Measurements from ENCODE around the gene TRIP4. TPM values are rescaled to one million over a fixed set of nuclear protein-coding genes. Genes with fewer than 3 reads are reported as not detected.

The TRIP4 gene
- total and polyA plus RNA-seq, 2 of the 8 experiments (the other 6 are each of a cell fraction or from before 2014, with no cell fraction given) = 6.2 to 18.9 TPM

- H2BK5ac ChIP-seq (ENCODE audit: low read depth, low read length) = no peak overlapping the region
- H3K23me2 ChIP-seq (ENCODE audit: low read depth, low read length) = peaks cover 2% of the 10 kb centered on the region; the same call in 1 of the 2 replicates
- ChIA-PET POLR2A (ENCODE audit: partially characterized antibody) (interaction anchor here (1.8 kb wide), 1 partner anchor 13 kb away, joined by 6 read pairs; no protein-coding TSS in a partner anchor), CTCF (ENCODE audit: partially characterized antibody) (interaction anchor here (0.6 kb wide), 1 partner anchor 240 kb away, joined by 3 read pairs; no protein-coding TSS in a partner anchor)
- no peak overlapping the region for H3K23ac ChIP-seq (ENCODE audit: insufficient read length)
- H4K5ac ChIP-seq (ENCODE audit: insufficient read length, low read depth, low read length) = no peak overlapping the region
- H2BK120ac ChIP-seq (replicated peaks; ENCODE audit: low read depth, low read length) = no peak overlapping the region
- H2AFZ ChIP-seq (ENCODE audit: low read length) = no peak overlapping the region
- no peak overlapping the region for H2BK20ac ChIP-seq (ENCODE audit: low read length)
- H3K14ac ChIP-seq (ENCODE audit: insufficient read length) = no peak overlapping the region
- no peaks in the 10 kb centered on the region for H3K79me2 ChIP-seq (ENCODE audit: control insufficient read depth in 1 of 2, insufficient read depth in 2 of 2, low read length in 2 of 2)
- no peak for DNase-seq (ENCODE audit: low read depth in 1 of 2, low spot score in 2 of 2)
- H4K91ac ChIP-seq (replicated peaks; ENCODE audit: insufficient read length, low read length) = no peak overlapping the region
- no peak overlapping the region for H3K9ac ChIP-seq (replicated peaks in 1 of 4; ENCODE audit: extremely low read depth in 1 of 4, low read depth in 3 of 4, low read length in 3 of 4)
- no peak for FAIRE-seq
- no peaks in the 10 kb centered on the region for H3K9me3 ChIP-seq (ENCODE audit: insufficient read depth in 2 of 2, low read depth in 1 of 2, low read length in 1 of 2)
- H3K27ac ChIP-seq (ENCODE audit: low read depth, low read length) = no peak overlapping the region
- H3K36me3 ChIP-seq (ENCODE audit: control insufficient read depth in 2 of 4, insufficient read depth in 4 of 4, low read length in 3 of 4) = no peaks in the 10 kb centered on the region
- H4K20me1 ChIP-seq (replicated peaks in 1 of 2; ENCODE audit: control insufficient read depth in 1 of 2, insufficient read depth in 2 of 2, low read length in 2 of 2) = no peaks in the 10 kb centered on the region
- H3K56ac ChIP-seq (replicated peaks; ENCODE audit: insufficient read length, low read depth, low read length) = no peak overlapping the region
- H3K4me1 ChIP-seq (replicated peaks in 1 of 4; ENCODE audit: control insufficient read depth in 3 of 4, insufficient read depth in 4 of 4, low read length in 3 of 4) = peaks cover 0 to 5% (median 4%) of the 10 kb centered on the region in 4 experiments; a peak in 3 of 7 replicates
- no peak overlapping the region for H3K4ac ChIP-seq (replicated peaks; ENCODE audit: insufficient read length, low read depth, low read length)
- no peak overlapping the region for H3K4me3 ChIP-seq (ENCODE audit: extremely low read depth in 1 of 4, insufficient read depth in 2 of 4, low read depth in 3 of 4, low read length in 4 of 4)
- no peak overlapping the region for H2BK15ac ChIP-seq (ENCODE audit: low read length)
- H3K4me2 ChIP-seq (ENCODE audit: insufficient read depth in 1 of 2, low read depth in 2 of 2, low read length in 2 of 2) = no peak overlapping the region
- no peak overlapping the region for H4K8ac ChIP-seq (ENCODE audit: extremely low read depth, insufficient read depth, low read length)
- no peak overlapping the region for H2BK12ac ChIP-seq (ENCODE audit: low read depth, low read length)
- no peaks in the 10 kb centered on the region for H3K79me1 ChIP-seq (ENCODE audit: low read depth, low read length)
- no peak overlapping the region for H2AK5ac ChIP-seq (ENCODE audit: low read depth, low read length)
- 86% methylated on average over 3 of the region's 3 CpGs; no CpG with 5 or more reads in 1 of the 2 experiments for WGBS, 2 experiments (ENCODE audit: extremely low coverage in 1 of 2, insufficient coverage in 1 of 2, insufficient read length in 1 of 2, insufficient replicate concordance in 2 of 2, low coverage in 1 of 2, low lambda C conversion rate in 2 of 2, missing lambda C conversion rate in 1 of 2)
- H3K27me3 ChIP-seq (replicated peaks in 1 of 4; ENCODE audit: control insufficient read depth in 3 of 4, extremely low read depth in 1 of 4, insufficient read depth in 3 of 4, low read length in 3 of 4) = no peaks in the 10 kb centered on the region
- H3K18ac ChIP-seq (ENCODE audit: extremely low read depth, low read length) = no peak overlapping the region
- TF ChIP-seq BACH1 (IDR thresholded peaks at IDR 0.05; ENCODE audit: low read length) (no peak), SRF (IDR thresholded peaks at IDR 0.05; ENCODE audit: low read depth, low read length) (no peak), NANOG (IDR thresholded peaks at IDR 0.05; ENCODE audit: insufficient read depth, low read depth, low read length, poor library complexity, severe bottlenecking) (no peak), CBX5 (IDR thresholded peaks at IDR 0.05; ENCODE audit: low read depth, low read length) (no peak), ASH2L (IDR thresholded peaks at IDR 0.05; ENCODE audit: low read length) (no peak)
These were observed 68.3 kb downstream of the TRIP4 start for GRCh38 chr15:64455961-64456371.
